GM21360 (cell line): Measurements from ENCODE around the gene ARSD.
A peak's percentile ranks its signal among the peaks of the same experiment; 100 is the strongest.
"Not testable (repeated sequence)": the region's sequence is repeated elsewhere in the genome, so short reads cannot be mapped to it uniquely, and the experiment has no call there.

ENCODE experiments used
- ATAC-seq: cut with Tn5 transposase; IDR thresholded peaks from one replicate; pipeline ENCODE4 v1.9.1; 2021; ENCODE audit warnings: mild to moderate bottlenecking, moderate library complexity; ENCODE audit not compliant: unreplicated experiment

Gene ARSD

GRCh38 chrX:2933125-2933900, 4.2 kb upstream of the ARSD start:
- no peak for ATAC-seq

- no peak for ATAC-seq
Measured at GRCh38 chrX:2931612-2932011, 2.5 kb upstream of the ARSD start.

DNA sequence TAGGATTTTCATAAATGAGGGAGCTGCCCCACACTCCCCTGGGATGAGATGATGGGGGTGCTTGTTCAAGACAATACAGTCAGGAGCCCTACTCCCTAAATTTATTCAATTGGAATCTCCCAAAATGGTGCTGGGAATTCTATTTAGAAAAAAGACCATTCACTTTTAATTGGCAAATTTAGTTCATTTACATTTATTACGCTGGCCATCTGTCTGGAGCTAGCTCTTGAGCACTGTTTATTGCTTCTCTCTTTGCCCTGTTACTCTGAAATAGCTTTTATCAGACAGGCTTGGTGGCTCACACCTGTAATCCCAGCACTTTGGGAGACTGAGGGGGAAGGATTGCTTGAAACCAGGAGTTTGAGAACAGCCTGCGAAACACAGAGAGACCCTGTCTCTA, 2.0 kb upstream of the ARSD start:
- ATAC-seq, result no peak

DNA sequence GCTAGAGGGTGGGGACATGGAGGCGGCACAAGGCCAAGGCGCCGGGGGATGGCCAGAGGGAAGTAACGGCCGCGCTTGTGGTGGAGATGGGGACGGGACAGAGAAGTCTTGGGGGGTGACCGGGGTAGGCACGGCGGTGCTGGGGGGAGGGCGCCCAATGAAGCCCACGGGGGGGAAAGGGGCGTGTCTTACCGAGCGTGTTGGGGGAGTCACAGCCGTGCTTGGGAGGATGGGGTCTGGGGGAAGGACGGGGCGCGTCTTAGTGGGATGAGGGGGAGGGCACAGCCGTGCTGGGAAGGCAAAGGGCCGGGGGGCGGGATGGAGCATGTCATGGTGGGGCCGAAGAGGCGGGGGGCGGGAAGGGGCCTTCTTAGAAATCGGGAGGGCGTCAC, 952 bp downstream of the ARSD start:
- no peak for ATAC-seq

- ATAC-seq, result no peak
Measured at GRCh38 chrX:2926664-2927275, 2.4 kb downstream of the ARSD start.

DNA sequence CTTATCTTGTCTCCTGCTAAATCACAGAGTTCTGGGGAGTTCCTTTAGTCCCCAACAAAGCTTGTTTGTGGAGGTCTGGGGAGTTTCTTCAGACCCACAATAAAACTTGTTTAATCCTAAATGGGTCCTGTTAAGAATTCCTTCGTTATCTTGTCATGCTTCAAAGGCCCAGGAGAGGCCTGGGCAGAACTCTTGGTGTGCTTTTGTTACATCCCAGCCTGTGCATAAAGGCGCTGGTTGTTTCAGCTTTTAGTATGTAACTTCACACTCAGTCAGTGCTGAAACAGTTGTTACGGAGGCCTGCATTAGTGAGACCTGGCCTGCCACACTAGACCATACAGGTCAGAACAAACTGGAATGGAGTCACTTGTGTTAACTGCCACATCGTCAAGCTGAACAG, 2.9 kb downstream of the ARSD start:
- not testable (repeated sequence) for ATAC-seq

DNA sequence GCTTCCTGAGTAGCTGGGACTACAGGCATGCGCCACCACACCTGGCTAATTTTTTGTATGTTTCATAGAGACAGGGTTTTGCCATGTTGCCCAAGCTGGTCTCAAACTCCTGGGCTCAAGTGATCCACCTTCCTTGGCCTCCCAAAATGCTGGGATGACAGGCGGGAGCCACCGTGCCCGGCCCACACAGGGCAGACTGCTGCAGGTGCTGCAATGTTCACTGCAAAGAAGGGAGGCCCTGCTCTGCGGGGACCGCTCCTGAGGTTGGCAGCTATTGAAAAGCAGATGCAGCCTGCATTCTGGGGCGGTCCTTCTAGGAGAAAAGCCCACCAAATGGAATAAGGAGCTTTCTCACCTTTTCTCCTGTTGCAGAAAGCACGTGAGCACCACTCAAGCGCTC, 5.0 kb downstream of the ARSD start:
- no peak for ATAC-seq

GRCh38 chrX:2921750-2922149, 7.4 kb downstream of the ARSD start:
- ATAC-seq, result no peak

DNA sequence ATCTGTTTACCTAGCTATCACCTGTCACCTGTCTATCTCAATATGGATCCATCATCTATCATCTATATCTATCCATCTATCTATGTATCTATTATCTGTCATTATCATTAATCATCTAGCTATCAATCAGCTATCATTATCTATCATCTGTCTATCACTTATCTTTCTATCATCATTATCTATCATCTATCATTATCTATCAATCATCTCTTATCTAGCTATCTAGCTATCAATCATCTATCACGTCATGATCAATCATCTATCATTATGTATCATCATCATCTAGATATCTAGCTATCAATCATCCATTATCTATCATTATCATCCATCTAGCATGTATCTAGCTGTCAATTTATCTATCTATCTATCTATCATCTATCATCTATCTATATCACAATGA, 7.9 kb downstream of the ARSD start:
- ATAC-seq, result no peak

- no peak for ATAC-seq
Measured at GRCh38 chrX:2917767-2918166, 11.4 kb downstream of the ARSD start.

GRCh38 chrX:2913118-2913517, 16.0 kb downstream of the ARSD start:
- no peak for ATAC-seq

DNA sequence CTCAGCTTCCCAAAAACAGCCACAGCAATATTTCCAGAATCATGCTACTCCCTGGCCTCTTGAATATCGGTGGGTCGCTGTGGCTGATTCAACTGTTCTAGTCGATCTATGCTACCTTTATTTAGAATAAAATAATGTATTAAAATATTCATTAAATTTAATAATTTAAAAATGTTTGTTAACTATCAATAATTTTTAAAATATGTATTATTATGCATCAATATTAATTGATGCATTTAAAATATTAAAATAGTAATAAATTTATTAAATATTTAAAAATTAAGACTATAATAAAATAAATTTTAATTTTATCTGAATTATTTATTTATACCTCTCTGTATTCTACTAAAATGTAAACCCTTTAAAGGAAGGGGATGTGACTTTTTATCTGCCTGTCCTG, 19.0 kb downstream of the ARSD start:
- no peak for ATAC-seq

GRCh38 chrX:2908125-2908685, 20.9 kb downstream of the ARSD start:
- no peak for ATAC-seq

DNA sequence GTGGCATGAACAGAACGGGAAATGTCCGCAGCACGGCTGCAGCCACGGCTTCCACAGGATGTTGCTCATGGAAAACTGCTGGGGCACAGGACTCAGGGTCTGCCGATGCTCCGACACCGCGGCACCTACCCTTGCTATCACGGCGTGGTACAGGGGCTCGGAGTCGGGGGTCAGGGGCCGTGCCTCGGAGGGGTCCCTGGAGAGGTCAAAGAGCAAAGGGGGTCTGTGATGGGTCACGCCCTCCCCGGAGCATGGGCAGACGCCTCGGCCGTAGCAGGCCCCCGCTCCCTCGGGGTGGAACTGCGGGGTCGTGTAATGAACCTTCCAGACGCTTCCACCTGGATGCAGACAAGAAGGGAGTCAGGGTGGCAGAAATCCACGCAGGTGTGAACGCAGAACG, 21.8 kb downstream of the ARSD start:
- no peak for ATAC-seq

DNA sequence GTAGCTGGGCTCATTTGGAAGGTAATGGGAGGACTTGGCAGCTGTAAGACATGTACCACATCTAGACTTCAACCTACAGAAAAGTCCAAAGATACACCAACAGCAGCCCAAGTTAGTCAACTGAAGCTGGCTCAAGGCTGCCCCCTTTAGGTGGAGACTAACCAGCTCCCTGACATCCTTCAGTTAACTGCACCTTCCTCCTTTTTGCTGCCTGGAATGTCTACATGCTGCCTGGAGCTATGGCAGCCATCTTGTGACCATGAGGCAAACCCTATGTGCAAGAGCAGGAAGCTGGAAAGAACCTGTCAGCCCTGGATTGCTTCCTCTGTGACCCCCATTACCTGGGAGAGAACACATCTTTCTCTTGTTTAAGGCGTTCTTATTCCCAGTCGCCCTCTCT, 25.8 kb downstream of the ARSD start:
- ATAC-seq, result no peak

DNA sequence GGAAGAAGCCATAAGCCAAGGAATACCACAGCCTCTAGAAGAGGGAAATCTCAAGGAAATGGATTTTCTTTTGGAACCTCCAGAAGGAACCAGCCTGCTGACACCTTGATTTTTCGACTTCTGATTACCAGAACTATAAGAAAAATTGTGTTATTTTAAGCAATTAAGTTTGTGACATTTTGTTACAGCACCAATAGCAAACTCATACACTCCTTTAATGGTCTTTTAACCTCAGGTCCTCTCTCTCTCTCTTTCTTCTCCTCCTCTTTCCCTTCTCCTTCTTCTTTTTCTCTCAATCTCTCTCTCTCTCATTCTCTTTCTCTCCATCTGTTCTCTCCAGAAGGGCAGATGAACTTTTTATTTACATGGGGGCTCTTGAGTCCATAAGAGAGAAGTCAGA, 26.3 kb downstream of the ARSD start:
- ATAC-seq, result no peak

DNA sequence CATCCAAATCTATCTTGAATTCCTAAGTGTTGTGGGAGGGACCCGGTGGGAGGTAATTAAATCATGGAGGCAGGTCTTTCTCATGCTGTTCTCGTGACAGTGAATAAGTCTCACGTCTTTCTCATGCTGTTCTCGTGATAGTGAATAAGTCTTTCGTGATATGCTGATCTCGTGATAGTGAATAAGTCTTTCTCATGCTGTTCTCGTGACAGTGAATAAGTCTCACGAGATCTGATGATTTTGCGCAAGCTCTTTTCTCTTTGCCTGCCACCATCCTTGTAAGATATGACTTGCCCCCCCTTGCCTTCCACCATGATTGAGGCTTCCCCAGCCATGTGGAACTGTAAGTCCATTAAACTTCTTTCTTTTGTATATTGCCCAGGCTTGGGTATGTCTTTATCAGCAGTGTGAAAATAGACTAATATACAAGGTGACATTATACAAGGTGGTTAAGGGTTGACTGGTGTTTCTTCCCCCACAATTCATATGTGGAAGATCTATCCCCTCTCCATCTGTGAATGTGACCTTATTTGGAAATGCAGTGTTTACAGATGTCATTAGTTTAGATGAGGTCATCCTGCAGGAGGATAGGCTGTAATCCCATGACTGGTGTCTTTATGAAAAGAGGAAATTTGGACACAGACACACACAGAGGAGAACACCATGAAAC, 27.6 kb downstream of the ARSD start:
- no peak for ATAC-seq

- no peak for ATAC-seq
Measured at GRCh38 chrX:2898846-2899512, 30.2 kb downstream of the ARSD start.

DNA sequence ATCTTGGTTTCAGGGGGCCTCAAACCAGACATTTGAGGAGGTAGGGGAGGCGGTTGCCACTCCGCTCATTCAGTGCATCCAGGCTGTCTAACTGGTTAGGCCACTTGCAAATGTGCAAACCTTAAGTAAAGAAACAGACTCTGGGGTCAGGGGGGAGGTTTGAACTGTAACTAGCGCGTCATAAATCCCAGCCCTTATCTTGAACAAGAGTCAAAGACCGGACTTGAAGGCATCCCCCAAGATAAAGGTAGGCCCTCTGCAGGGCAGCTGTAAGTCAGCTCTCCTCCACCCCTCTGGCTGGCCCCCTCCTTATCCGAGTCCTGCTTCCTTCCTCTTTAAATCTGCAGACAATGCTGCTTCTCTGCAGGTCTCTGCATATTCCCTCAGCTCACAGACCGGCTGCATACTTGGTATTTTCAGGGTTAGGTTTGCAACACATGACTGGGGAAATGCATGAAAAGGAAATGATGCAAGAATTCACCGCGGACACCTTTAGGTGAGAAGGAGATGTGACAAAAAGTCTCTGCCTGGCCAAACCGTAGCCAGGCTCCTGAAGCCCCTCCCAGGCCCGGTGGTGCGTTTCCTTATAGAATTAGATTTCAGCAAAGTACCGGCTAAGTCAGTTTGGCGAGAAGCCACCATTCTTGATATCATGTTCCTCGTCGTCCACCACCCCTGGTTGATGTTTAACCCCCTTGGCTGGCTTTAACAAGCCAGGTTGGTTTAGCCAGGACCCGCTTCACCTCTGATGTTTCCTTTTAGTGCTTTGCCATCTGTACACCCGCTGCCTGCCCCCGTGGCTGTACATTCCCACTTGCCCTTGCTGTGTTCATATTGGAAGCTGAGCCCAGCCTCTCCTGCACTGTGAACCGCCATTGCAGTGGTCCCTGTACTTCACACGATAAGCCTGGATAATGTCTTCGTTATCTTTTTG, 31.2 kb downstream of the ARSD start:
- ATAC-seq, result peak; percentile 44

DNA sequence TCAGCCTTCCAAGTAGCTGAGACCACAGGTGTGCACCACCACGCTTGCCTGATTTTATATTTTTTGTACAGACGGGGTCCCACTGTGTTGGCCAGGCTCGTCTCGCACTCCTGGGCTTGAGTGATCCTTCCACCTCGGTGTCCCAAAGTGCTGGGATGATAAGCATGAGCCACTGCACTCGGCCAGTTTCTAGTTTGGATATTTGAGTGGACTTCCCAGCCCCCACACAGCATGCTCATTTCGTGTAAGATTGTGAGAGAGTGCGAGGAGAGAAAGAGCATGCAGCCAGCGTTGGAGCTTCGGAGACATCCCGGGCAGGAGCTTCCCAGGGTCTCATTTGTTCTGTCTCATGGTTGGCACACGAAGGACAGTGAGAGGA, 31.8 kb downstream of the ARSD start:
- no peak for ATAC-seq
